Kidney (tissue), 14 donors: Measurements from ENCODE around the gene GRIN1. TPM values are rescaled to one million over a fixed set of nuclear protein-coding genes. Genes with fewer than 3 reads are reported as not detected.

Source experiments
- DNase-seq, 5 donors: peaks; one replicate each; pipeline ENCODE4 v3.0.0-alpha.2; 2013 to 2020
- FAIRE-seq: peaks from 2 replicates; lab custom pipeline; 2012; peaks lifted over from hg19 to GRCh38; lab: Jason Lieb, UNC
- H3K27ac ChIP-seq, 2 donors: one replicate each; pipeline ENCODE4 v1.7.0; 2013; ENCODE audit warnings: low read depth in 2 of 2, low read length in 2 of 2, inconsistent platforms in 1 of 2
- H3K27me3 ChIP-seq: one replicate; pipeline ENCODE4 v1.7.1; 2013; ENCODE audit warnings: low read length, inconsistent platforms; ENCODE audit not compliant: control insufficient read depth, insufficient read depth
- H3K36me3 ChIP-seq, 3 donors: one replicate each; pipeline versions ENCODE4 v1.7.0 to v1.7.1; 2013; ENCODE audit warnings: low read length in 3 of 3, control low read depth in 1 of 3, inconsistent platforms in 1 of 3; ENCODE audit not compliant: insufficient read depth in 3 of 3, control insufficient read depth in 2 of 3
- H3K4me1 ChIP-seq, 3 donors: one replicate each; pipeline versions ENCODE4 v1.7.0 to v1.7.1; 2013; ENCODE audit warnings: low read length in 3 of 3, inconsistent platforms in 1 of 3, low read depth in 1 of 3; ENCODE audit not compliant: control insufficient read depth in 2 of 3, insufficient read depth in 2 of 3
- H3K4me3 ChIP-seq, 3 donors: one replicate each; pipeline versions ENCODE4 v1.7.0 to v1.8.1; 2013; ENCODE audit warnings: low read length in 3 of 3, control low read depth in 1 of 3, inconsistent platforms in 1 of 3
- H3K9ac ChIP-seq, 3 donors: one replicate each; pipeline versions ENCODE4 v1.7.0 to v1.7.1; 2013; ENCODE audit warnings: low read length in 3 of 3, control low read depth in 1 of 3, inconsistent platforms in 1 of 3
- H3K9me3 ChIP-seq, 3 donors: one replicate each; pipeline versions ENCODE4 v1.7.0 to v1.7.1; 2013; ENCODE audit warnings: low read length in 3 of 3, control low read depth in 1 of 3, inconsistent platforms in 1 of 3; ENCODE audit not compliant: control insufficient read depth in 2 of 3, insufficient read depth in 1 of 3
- intact Hi-C: fragments of 100-400 bp; cut with DNase I; formaldehyde crosslinking; loops from one replicate; pipeline ENCODE4 v1.11.1; 2022
- polyA plus RNA-seq: library from polyadenylated mRNA; stranded (reverse); fragments of 350-450 nt; fragmentation: Illumina TruSeq; extraction: RNeasy Lipid Tissue Mini Kit (QIAGEN cat#74804); gene quantifications from one replicate; pipeline ENCODE4 v1.2.3, GENCODE V29; 2014; ENCODE audit warnings: low read depth, low replicate concordance; ENCODE audit not compliant: insufficient read depth
- total RNA-seq: library from RNA; stranded (reverse); fragmentation: NEBNext Ultra II Directional; extraction: Animal tissue kit (Norgen Biotek cat#: 25700); gene quantifications from one replicate; pipeline ENCODE4 v1.2.1, GENCODE V29; 2021
- TF ChIP-seq, protein P1 (sequence below): IDR thresholded peaks from 3 replicates; pipeline ENCODE4 v1.5.1; 2012; ENCODE audit warnings: mild to moderate bottlenecking, moderate library complexity, borderline replicate concordance; ENCODE audit not compliant: insufficient read depth; ENCODE audit errors: extremely low read depth
- donor health status: control.
- donor health status: control.
- donor health status: control.
- donor health status: control.
- donor health status: control.
- donor health status: DM: yes; HTN: yes; CAD: no.
- donor health status: Normal renal cell carcinoma (clear cell type).

Gene GRIN1
- total and polyA plus RNA-seq, 2 donors from 2014 or later = 0.47 TPM; not detected in 1

DNA sequence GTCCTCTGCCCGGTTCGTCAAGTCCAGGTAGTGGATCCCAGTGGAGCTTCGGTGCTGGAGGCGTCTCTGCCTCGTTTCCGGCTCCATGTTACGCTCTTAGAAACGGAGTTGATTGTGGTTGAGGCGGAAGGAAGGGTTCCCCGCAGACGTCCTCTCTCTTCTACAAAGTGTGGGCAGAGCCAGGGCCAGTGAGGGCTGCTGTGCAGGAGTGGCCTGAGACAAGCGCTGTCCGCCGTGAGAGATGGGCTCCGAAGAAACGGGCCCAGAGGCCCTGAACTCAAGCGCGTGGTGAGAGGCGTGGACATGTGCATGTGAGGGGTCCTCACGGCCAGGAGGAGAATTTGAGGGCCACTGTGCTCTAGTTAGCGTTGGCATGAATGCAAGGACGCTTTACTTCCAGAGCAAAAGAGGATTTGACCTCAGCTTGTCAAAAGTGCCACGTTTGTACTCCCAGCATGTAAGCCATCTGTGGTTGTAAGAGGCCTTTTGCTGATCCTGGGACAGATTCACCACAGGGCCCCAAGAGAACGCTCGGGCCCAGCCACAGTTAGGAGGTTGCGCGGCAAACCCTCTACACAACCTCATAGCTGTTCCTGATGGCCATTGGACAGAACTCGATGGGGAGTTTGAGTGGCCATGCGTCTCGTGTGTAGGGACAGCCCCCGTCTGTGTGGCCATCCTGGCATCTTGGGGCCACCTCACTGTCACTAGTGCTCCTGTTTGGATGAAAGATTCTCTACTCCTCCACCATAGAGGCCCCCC, 42.0 kb upstream of the GRIN1 start:
- TF ChIP-seq, protein P1, sequence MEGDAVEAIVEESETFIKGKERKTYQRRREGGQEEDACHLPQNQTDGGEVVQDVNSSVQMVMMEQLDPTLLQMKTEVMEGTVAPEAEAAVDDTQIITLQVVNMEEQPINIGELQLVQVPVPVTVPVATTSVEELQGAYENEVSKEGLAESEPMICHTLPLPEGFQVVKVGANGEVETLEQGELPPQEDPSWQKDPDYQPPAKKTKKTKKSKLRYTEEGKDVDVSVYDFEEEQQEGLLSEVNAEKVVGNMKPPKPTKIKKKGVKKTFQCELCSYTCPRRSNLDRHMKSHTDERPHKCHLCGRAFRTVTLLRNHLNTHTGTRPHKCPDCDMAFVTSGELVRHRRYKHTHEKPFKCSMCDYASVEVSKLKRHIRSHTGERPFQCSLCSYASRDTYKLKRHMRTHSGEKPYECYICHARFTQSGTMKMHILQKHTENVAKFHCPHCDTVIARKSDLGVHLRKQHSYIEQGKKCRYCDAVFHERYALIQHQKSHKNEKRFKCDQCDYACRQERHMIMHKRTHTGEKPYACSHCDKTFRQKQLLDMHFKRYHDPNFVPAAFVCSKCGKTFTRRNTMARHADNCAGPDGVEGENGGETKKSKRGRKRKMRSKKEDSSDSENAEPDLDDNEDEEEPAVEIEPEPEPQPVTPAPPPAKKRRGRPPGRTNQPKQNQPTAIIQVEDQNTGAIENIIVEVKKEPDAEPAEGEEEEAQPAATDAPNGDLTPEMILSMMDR = no peak
- Histone ChIP-seq H3K4me1 (no peaks in the 10 kb centered on the region), H3K9ac (no peak overlapping the region), H3K27ac (no peak overlapping the region), H3K9me3 (no peaks in the 10 kb centered on the region), H3K36me3 (peaks cover 4 to 28% (median 19%) of the 10 kb centered on the region in 3 donors), H3K4me3 (no peak overlapping the region), H3K27me3 (no peaks in the 10 kb centered on the region)
- DNase-seq = no peak
- no peak for FAIRE-seq
- intact Hi-C loops = no loop called here

DNA sequence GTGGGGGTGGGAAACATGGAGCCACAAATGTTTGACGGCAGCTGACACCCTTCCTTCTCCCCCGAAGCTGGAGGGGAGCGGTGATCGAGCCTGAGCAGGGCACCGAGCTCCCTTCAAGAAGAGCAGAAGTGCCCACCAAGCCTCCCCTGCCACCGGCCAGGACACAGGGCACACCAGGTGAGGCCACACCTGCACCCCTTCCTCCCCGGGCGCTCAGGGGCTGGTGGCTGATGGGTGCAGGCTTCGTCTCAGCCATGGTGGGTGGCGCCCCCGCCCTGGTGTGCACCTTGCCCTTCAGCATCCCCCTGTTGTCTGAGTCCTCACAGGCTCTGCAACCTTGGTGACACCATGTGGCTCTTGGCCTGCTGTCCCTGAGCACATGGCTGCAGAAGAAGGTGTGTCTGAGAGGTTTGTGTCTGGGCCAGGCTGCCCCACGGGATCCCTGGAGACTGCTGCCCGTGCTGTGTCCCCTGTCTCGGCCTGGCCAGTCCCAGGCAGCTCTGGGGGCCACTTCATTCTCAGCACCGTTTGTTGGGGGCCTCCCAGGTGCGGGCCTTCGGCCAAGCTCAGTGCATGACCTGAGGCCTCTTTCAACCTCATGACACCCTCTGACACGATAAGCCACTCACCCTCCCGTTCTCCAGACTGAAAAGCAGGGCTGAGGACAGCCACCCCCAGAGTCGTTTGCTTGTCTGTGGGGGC, 41.0 kb upstream of the GRIN1 start:
- Histone ChIP-seq H3K27me3 (no peaks in the 10 kb centered on the region), H3K4me1 (no peaks in the 10 kb centered on the region), H3K9ac (no peak overlapping the region), H3K9me3 (no peaks in the 10 kb centered on the region), H3K36me3 (peaks cover 11 to 34% (median 28%) of the 10 kb centered on the region in 3 donors), H3K27ac (no peak overlapping the region), H3K4me3 (no peak overlapping the region)
- TF ChIP-seq, protein P1 = no peak
- intact Hi-C loops = no loop called here
- FAIRE-seq (no peak), DNase-seq (no peak)

DNA sequence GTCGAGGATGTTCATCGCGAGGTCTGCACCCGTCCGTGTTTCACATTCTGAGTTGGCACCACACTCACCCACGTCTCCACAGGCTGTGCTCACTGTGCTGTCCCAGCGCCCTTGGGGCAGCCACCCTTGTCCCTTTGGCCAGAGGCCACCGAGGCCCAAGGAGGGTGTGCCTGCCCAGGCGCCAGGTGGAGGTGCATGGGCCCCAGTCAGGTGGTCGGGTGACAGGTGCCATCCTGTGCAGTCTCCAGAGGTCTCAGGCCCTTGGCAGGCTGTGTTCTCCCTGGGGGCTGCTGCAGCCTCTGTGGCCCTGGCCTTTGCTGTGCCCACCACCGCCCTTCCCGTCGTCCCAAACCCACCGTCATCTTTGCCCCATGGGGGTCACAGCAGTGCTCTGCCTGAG, 39.7 kb upstream of the GRIN1 start:
- no peak overlapping the region for H3K4me3 ChIP-seq
- no peaks in the 10 kb centered on the region for H3K27me3 ChIP-seq
- no peak for FAIRE-seq
- H3K36me3 ChIP-seq = peaks cover 20 to 45% (median 40%) of the 10 kb centered on the region in 3 donors
- H3K27ac ChIP-seq = no peak overlapping the region
- H3K9me3 ChIP-seq = no peaks in the 10 kb centered on the region
- no peak for DNase-seq
- no peak overlapping the region for H3K9ac ChIP-seq
- TF ChIP-seq, protein P1 = no peak
- intact Hi-C loops = no loop called here
- no peaks in the 10 kb centered on the region for H3K4me1 ChIP-seq
